NCI-H1092 (cell line): ENCODE data around the gene ITGA2.

ENCODE experiments used
- DNase-seq: peaks from one replicate; lab custom pipeline; 2025; lab: John Stamatoyannopoulos, UW

Gene ITGA2

DNA sequence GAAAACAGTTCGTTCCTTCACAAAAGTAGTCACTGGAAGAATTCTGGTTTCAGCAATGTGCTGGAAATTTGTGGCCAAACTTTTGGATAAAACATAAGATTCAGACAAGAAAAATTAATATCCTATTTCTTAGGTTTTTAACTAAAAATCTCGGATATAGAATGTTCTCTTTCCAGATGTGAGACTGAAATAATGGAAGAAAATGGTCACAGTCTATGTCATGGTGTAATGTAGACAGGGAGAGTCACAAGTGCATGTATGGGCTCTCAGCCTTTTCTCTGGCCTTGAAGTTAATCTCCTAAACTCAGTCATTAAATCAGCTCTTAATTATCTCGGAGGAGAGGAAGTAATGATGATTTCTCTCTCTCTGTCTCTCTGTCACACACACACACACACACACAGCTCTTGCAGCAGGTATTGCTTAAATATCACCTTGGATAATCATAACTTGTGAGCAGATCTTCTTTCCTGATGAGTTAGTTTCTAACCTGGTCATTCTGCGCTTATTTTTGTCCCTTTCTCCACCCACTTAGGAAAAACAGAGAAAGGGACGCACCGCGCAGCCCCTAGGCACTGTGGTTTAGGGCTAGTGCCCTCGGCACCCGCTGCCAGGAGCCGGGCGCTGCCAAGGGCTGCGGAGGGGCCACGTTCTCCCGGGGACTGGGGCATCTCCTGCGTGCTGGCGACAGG is 672 bp upstream of the ITGA2 start:
- no peak for DNase-seq

DNA sequence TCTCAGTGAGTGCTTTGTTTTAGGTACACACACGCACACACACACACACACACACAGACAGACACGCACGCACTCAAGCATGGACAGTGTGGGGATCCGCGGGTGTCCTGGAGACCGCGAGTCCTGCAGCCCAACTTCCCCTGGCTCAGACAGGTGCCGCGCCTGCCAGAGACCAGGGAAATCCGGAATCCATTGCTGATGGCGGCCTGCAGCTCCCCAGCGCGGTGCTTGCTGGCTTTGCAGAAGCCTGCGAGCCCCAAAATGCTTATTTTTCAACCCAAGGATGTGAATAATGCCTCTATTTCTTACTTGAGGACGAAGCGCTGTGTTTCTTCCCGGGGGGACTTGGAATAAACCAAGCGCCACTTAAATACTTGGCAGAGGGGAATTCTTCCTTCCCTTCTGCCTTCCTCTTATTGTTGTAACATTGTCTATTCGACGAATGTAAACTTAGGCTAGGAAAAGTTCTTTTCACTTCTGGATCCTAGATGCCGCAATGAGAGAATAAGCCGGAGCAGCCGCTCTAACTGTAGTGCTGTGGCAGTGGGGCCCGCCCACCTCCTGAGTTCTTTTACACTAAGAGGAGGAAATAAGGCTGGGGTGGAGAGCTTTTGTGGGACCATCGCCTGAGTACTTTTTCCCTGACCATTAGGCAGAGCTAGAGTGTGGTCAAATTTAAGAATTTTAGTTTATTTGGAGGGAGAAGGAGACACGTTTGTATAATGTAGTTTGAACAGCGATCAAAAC is 802 bp downstream of the ITGA2 start:
- DNase-seq: no peak

DNA sequence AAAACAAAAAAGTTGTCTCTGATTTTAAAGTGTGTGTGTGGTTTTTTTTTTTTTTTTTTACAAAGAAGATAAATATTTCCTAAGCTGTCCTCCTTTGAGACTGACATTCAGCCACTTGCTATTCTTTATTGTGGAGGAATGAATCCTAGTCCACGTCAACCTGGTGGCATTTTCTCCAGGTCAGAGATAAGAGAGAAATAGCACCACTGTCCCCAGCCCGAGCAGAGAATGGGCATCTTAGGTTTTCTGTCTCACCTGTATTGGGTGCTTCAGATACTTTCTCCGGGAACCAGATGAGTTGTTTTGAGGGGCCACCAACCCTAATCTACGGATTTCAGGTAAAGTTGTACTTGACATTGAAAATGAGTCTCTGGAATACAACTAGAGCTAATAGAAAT is 1.4 kb downstream of the ITGA2 start:
- DNase-seq: no peak

DNA sequence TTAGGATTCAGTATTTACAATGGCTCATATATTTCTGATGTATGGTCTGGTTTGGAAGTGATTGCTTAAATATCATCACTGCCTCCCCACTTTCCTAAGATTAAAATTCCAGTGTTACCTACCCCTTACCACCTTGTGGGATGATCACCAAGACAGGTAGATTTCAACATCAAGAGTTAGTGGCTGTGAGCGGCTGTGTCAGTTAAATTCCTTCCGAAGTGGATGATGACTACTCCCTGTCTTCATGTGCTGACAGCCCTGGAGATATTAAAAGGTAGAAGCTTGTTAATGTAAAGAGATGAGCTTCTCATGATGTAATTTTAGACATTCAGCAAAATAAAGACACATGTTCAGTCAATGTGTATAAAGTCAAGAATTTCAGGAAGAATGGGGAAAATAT is 4.2 kb downstream of the ITGA2 start:
- no peak for DNase-seq

DNA sequence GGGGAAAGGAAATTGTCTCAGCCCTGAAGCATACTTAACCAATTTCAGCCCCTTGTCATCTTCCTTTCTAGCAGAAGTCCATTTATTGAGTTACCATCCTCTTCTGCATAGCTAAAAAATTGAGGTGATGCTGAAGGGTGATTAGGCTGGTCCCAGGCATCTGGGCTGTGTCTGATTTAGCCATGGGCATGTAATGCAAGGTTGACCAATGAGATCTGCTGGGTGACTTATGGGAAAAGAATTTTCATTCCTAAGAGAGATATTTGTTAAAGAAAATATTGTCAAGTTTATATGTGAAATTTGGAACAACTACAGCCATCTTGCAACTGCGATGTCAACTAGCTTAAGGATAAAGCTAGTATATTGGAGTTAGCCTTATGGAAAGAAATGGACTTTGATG is 5.1 kb downstream of the ITGA2 start:
- no peak for DNase-seq

DNA sequence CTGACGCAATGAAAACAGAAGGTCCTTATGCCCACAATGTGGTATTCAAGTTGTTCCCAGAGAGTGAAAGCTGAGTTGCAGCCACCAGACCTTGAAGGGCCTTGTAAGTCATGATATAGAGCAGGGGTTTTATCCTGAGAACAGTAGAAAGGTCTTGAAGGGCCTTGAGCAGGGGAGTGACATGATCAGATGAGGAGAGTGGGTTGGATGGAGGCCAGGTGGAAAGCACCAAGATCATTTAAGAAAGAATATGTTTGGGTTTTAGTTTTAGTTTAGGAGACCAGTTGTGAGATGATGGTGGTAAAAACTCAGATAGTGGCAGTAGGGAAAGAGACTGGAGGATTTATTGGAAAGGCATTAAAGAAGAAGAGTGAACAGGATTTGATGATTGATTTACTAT is 5.9 kb downstream of the ITGA2 start:
- no peak for DNase-seq

DNA sequence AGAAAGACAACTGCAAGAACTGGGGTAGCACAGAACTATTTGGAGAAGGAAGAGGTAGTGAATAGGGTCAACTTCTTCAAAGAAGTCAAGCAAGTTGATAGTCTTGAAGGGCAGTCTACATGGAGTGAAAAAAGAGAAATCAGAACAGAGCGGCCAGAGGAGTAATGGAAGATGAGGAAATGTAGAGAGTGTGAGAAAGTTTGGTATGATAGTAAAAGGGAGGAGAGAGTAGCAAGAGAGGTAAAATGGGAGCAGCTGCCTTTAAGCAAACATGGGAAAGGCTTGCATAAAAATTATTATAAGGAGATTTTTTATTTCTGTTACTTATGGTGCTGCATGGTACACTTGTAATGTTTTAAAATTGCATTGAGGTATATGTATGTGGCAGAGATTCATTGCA is 6.8 kb downstream of the ITGA2 start:
- DNase-seq: no peak

DNA sequence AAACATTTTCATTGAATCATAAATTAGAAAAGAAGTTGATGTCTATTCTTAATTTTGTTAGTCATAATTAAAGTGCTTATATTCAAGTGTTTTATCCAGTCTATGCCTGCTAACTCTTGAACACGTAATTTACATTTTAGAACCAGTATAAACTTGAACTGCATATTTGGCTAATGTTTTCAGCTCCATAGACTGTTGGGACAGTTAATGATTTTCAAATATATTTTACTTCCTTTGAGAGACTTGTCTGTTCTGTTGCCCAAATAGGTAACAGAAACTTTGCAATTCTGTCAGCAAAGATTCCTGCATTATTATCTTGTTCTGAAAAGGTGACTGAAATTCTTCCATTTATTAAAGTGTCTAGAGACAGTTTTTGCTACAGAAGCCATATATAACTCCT is 7.8 kb downstream of the ITGA2 start:
- DNase-seq: no peak

DNA sequence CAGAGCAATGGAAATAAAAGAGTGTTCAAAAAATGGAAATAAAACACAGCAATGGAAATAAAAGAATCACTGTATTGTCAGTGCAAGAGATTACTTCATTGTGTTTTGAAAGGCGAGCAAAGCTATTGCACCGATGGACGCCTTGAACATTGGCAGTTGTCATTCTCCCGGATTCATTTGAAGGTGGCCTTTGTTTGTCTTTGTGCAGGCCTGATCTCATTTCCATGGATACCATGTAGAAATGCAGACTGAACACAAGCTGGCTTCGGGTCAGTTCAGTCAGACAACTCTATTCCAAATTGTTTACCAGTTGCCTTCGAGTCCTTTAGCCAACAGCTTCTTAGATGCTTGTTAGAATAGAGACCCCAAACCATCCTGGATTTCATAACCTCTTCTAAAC is 8.3 kb downstream of the ITGA2 start:
- DNase-seq: no peak

DNA sequence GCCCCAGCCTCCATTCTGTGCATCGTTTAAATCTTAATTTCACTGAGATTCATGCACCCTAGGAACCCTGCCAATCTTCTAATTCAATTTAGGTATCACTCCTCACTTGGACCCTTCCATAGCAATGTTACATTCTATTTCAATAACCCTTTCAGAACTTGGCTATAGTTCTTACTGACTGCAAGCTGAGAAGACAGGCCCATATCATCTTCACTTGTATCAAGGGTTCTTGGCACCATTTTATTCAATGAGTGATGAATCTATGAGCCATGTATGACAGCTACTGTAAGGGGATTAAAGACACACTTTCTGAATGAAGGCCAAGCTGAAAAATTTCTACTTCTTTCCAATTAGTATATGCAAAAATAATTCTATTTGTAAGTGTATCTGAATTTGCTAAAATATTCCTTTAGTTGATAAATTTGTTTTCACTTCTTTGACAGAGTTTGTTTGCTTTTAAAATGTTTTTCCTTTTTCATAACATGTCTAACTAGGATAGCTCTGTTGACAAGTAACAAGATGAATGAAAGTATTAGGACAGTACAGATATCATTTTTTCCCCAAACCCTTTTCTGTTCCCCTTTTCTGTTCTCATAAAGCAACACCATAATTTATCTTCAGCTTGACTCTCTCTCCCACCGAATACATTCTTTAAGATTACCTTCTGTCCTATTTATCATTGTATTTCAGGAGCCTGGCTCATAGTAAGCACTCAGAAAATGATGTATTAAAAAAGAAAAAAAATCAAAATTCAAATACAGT is 9.6 kb downstream of the ITGA2 start:
- DNase-seq: no peak

DNA sequence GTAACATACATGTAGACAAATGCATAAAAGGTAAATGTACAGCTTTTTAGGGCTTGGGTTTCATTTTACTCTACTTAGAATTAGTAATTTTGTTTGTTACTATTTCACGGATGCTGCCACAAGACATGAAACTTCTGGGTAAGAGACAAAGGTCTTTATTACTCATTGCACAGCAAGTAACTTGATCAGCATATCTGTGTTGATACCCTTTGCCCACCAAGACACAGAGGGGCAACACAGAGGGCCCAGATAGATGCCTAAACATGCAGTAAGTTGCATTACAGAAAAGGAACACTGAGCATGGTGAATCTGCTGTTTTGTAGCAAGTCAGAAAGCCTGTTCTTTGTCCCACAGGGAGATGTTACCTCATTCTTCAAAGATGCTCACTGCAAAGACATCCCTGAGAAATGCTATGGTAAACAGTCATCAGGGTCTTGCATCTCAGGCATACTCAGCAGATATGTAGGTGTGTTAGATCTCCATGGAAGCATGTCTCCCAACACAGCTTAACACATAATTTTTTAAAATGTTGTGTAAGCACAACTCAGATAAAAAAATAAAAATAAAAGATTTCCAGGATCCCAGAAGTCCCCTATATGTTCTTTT is 10.3 kb downstream of the ITGA2 start:
- no peak for DNase-seq

DNA sequence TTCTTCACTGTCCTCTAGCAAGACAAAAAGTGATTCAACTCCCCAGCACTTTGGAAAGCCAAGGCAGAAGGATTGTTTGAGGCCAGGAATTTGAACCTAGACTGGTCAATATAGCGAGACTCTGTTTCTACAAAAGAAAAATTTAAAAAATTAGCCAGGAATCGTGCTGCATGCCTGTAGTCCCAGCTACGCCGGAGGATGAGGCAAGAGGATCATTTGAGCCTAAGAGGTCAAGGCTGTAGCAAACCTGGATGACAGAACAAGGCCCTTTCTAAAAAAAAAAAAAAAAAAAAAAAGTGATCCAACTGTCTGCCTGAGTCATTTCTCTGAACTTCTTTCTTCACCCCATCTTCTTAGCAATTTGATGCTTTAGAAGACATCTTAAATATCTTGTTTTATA is 12.4 kb downstream of the ITGA2 start:
- no peak for DNase-seq

DNA sequence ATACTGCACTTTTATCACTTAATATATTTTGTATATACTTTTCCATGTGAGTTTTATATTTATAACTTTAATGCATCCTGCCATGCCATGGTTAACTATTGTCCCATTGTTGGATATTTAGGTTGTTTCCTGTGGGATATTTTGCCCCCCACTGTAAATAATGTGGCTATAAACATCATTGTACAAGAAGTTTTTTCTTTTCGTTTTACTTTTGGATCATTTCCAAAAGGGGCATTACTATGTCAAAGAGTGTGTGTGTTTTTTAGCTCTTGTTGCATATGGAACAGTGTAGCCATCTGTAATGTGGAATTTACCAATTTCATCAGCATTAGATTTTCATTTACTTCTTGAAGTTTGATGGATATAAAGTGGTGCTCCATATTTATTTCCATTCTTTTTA is 13.3 kb downstream of the ITGA2 start:
- no peak for DNase-seq

DNA sequence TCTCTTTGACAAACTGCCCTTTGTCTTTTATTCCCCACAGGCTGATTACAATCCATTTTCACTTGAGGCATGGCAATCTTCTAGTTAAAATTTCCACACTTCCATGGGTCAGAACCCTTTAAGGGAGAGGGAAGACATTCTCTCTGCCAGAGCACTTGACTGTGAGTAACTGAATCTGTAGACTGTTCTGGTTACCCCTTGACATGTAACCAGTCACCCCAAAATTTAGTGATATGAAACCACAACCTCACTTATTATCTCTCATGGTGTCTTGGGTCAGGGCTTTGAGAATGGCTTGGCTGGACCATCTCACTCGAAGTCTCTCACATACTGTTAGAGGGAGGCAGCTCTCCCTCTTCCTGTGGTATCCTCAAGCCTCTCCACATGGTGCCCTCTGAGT is 14.0 kb downstream of the ITGA2 start:
- DNase-seq: no peak

DNA sequence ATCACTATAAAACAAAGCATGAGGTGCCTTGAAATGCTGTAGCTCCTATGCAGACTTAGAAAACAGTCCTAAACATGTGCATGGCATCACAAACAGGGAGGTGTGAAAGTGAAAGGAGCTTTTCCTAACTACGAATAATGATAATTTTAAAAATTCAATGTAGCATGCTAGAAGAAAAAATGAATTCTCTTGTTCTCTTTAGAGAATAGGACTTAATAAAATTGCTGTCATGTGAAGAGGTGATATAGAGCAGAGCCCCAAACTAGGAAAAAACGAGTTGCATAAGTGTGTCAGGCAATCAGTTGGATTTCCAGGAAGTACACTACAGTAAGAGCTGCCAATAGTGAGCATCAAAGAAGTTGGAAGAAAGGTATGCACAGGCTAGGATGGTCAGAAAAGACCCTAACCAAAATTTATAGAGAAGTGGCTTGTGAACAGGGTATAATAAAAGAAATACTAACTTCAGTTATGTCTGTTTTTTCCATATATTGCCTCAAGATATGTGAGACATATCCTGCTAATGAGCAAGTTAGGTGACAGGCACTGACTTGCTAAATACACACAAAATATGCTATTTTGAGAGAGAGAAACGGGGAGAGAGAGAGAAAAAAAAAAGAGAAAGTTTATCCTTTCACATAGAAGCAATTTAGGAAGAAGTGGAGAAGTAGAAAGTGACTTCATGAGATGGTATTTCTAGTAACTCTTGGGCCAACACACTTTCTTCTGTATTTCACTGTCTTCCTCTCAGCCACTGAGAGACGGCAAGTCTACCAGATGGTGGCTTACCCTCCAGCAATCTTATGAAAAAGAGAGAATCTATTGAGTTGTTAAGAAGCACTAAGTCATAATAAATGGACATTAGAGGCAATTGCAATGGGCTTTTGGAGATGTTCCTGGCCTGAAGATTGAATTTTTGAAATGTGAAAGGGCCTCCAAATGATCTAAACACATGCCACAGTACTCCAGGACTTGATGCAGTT is 18.0 kb downstream of the ITGA2 start:
- no peak for DNase-seq

DNA sequence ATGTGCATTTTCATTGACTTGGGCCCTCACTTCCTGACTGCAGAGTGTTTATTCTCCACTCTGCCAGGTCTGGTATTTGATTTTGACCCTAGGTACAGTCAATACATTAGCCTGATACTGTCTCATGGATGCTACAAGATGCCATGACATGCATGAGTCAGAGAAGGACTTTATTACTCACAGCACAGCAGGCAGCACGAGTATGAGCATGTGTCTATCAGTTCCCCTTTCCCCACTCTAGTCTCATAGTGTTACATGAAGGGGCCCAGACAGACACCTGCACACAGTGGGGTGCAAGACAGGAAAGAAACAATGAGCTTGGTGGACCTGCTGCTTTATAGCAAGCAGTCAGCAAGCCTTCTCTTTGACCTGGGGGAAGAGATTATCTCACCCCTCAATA is 19.6 kb downstream of the ITGA2 start:
- DNase-seq: no peak

DNA sequence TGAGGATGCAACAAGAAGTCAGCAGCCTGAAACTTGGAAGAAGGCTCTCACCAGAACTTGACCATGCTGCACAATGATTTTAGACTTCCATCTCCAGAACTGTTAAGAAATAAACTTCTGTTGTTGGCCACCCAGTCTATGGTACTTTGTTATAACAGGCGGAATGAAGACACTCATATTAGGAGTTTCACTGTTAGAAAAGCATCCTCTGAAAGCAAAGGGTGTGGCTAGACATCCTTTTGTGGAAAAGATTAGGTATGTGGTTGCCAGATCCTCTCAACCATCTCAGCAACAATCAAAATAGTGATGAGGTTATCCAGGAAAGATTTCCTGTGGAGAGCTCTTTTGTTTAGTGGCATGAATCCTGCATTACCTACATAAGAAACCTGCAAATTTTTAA is 20.7 kb downstream of the ITGA2 start:
- DNase-seq: no peak

DNA sequence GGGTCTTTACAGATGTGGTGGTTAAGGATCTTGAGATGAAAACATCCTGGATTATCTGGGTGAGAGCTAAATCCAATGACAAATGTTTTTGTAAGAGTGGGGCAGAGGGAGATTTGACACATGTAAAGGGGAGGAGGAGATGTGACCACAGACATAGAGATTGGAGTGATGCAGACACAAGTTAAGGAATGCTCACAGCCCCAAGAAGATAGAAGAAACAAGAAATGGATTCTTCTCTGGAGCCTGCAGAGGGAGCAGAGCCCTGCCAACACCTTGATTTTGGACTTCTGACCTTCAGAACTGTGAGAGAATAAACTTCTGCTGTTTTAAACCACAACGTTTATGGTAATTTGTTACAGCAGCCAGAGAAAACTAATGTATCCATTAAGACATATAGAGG is 21.7 kb downstream of the ITGA2 start:
- no peak for DNase-seq

DNA sequence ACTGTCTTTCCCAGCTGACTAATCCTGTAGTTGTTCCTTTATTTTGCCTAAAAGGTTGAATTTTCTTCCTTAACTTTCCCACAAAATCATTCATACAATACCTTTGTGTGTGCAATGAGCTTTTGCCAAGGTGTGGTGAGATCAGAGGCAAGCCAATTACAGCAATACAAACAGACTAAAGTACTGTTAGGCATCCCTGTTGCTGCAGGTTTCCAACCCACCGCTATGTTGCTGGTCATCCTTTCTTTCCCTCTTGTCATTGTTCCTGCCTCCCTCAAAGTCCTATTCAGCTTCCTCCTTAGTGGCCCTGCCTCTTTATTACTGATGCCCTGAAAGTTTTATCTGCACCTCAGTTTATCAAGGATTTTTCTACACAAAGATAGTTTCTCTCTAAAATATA is 22.1 kb downstream of the ITGA2 start:
- DNase-seq: no peak

DNA sequence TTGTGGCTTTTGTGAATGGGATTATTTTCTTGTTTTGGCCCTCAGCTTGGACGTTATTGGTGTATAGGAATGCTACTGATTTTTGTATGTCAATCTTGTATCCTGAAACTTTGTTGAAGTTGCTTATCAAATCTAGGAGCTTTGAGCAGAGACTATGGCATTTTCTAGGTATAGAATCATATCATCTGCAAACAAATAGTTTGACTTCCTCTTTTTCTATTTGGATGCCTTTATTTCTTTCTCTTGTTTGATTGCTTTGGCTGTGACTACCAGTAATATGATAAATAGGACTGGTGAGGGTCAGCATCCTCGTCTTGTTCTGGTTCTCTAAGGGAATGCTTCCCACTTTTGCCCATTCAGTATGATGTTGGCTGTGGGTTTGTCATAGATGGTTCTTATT is 24.7 kb downstream of the ITGA2 start:
- DNase-seq: no peak

DNA sequence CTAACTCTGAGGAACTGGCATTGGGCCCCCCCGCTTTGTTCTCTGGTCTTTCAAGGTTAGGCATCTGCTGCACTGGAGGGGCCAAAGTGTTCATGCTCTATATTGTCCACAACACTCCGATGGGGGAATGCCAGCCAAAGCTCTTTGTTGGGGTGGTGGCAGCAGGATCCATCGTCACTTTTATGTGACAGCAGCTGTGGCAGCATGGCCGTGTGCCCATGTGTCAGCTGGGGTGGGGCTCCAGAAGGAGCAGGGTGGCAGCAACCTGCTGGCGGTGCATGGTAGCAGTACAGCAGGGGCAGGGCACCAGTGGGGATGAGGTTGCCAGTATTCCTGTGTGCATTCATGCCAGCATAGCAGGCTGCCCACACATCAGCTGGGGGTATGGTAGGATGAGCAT is 28.2 kb downstream of the ITGA2 start:
- no peak for DNase-seq
